ENCODE results near the gene KREMEN1. TPM values are rescaled to one million over a fixed set of nuclear protein-coding genes. Genes with fewer than 3 reads are reported as not detected.

The KREMEN1 gene
- total RNA-seq, 1 experiment from 2014 or later, result 2.7 TPM

- BruUV-seq (replicated peaks), result no TSS peak
- no peak for TF ChIP-seq EZH2phosphoT487 (IDR thresholded peaks at IDR 0.05; ENCODE audit: borderline replicate concordance, low read length)
- TF ChIP-seq, protein P1, sequence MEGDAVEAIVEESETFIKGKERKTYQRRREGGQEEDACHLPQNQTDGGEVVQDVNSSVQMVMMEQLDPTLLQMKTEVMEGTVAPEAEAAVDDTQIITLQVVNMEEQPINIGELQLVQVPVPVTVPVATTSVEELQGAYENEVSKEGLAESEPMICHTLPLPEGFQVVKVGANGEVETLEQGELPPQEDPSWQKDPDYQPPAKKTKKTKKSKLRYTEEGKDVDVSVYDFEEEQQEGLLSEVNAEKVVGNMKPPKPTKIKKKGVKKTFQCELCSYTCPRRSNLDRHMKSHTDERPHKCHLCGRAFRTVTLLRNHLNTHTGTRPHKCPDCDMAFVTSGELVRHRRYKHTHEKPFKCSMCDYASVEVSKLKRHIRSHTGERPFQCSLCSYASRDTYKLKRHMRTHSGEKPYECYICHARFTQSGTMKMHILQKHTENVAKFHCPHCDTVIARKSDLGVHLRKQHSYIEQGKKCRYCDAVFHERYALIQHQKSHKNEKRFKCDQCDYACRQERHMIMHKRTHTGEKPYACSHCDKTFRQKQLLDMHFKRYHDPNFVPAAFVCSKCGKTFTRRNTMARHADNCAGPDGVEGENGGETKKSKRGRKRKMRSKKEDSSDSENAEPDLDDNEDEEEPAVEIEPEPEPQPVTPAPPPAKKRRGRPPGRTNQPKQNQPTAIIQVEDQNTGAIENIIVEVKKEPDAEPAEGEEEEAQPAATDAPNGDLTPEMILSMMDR (conservative IDR thresholded peaks at IDR 0.05; ENCODE audit: low read depth, low read length), result no peak
- TF ChIP-seq EZH2 (IDR thresholded peaks at IDR 0.05; ENCODE audit: low read length, unreplicated experiment), result no peak
- Histone ChIP-seq H3K79me2 (ENCODE audit: low read length) (no peaks in the 10 kb centered on the region), H3K9me2 (replicated peaks; ENCODE audit: low read length) (no peaks in the 10 kb centered on the region), H3K27ac (ENCODE audit: low read length) (no peak overlapping the region), H3K9ac (ENCODE audit: low read length) (no peak overlapping the region), H3K9me3 (ENCODE audit: low read length) (no peaks in the 10 kb centered on the region), H4K20me1 (ENCODE audit: low read length) (no peaks in the 10 kb centered on the region), H3K36me3 (ENCODE audit: low read depth, low read length) (no peaks in the 10 kb centered on the region), H2AFZ (ENCODE audit: low read length) (no peak overlapping the region), H3K4me2 (ENCODE audit: low read length) (no peak overlapping the region), H3F3A (ENCODE audit: low read length, unreplicated experiment) (no peaks in the 10 kb centered on the region), H3K4me3 (ENCODE audit: low read length) (no peak overlapping the region), H3K4me1 (ENCODE audit: insufficient read depth, low read length) (no peaks in the 10 kb centered on the region), H3K27me3 (ENCODE audit: low read length) (no peaks in the 10 kb centered on the region)
- no peak for ATAC-seq
- intact Hi-C loops (cut with micrococcal nuclease), result no loop called here
- ChIA-PET POLR2A (ENCODE audit: unreplicated experiment) (no interaction called here), CTCF (no interaction called here)
- DNase-seq, result no peak
These were observed 94.4 kb downstream of the KREMEN1 start for GRCh38 chr22:29167032-29167911.

DNA sequence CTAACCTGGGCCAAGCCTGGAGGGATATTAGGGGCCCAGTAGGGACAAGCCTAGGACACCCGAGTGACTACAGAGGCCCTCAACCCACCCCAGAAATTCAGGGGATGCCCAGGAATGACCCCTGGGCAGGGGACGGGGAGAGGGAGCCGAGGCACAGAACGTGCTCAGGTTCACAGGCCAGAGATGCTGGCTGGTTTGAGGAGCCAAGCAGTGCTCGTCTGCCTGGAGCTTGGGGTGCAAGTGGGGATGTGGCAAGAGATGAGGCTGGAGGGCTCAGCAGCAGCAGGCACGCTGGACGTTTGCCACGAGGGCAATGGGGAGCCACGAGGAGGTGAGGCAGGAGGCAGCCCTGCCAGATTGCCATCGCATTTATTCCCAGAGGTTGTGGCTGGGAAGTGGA, 98.9 kb downstream of the KREMEN1 start:
- H3K4me3 ChIP-seq (ENCODE audit: low read length), result no peak overlapping the region
- ChIA-PET POLR2A (ENCODE audit: unreplicated experiment) (no interaction called here), CTCF (no interaction called here)
- H3K9me2 ChIP-seq (replicated peaks; ENCODE audit: low read length), result no peaks in the 10 kb centered on the region
- ATAC-seq (no peak), DNase-seq (no peak)
- H3K4me2 ChIP-seq (ENCODE audit: low read length), result no peak overlapping the region
- no peaks in the 10 kb centered on the region for H3K36me3 ChIP-seq (ENCODE audit: low read depth, low read length)
- no peaks in the 10 kb centered on the region for H3K4me1 ChIP-seq (ENCODE audit: insufficient read depth, low read length)
- TF ChIP-seq EZH2phosphoT487 (IDR thresholded peaks at IDR 0.05; ENCODE audit: borderline replicate concordance, low read length), result no peak
- TF ChIP-seq EZH2 (IDR thresholded peaks at IDR 0.05; ENCODE audit: low read length, unreplicated experiment), result no peak
- TF ChIP-seq, protein P1 (conservative IDR thresholded peaks at IDR 0.05; ENCODE audit: low read depth, low read length), result no peak
- no peak overlapping the region for H3K9ac ChIP-seq (ENCODE audit: low read length)
- H3K27me3 ChIP-seq (ENCODE audit: low read length), result no peaks in the 10 kb centered on the region
- no TSS peak for BruUV-seq (replicated peaks)
- H3K79me2 ChIP-seq (ENCODE audit: low read length), result no peaks in the 10 kb centered on the region
- H2AFZ ChIP-seq (ENCODE audit: low read length), result no peak overlapping the region
- no peaks in the 10 kb centered on the region for H4K20me1 ChIP-seq (ENCODE audit: low read length)
- intact Hi-C loops (cut with micrococcal nuclease), result no loop called here
- H3F3A ChIP-seq (ENCODE audit: low read length, unreplicated experiment), result no peaks in the 10 kb centered on the region
- H3K9me3 ChIP-seq (ENCODE audit: low read length), result 0 out of 2 replicates have a peak, but pooled peaks cover 9% of the 10 kb centered on the region
- H3K27ac ChIP-seq (ENCODE audit: low read length), result no peak overlapping the region

- DNase-seq, result no peak
- H3K27ac ChIP-seq (ENCODE audit: low read length), result no peak overlapping the region
- H3K4me3 ChIP-seq (ENCODE audit: low read length), result no peak overlapping the region
- POLR2A ChIA-PET (ENCODE audit: unreplicated experiment), result no interaction called here
- 0 out of 2 replicates have a peak, but pooled peaks cover 9% of the 10 kb centered on the region for H3K9me3 ChIP-seq (ENCODE audit: low read length)
- no peaks in the 10 kb centered on the region for H3K4me1 ChIP-seq (ENCODE audit: insufficient read depth, low read length)
- H3K4me2 ChIP-seq (ENCODE audit: low read length), result no peak overlapping the region
- no peak overlapping the region for H3K9ac ChIP-seq (ENCODE audit: low read length)
- ATAC-seq, result no peak
- H3K27me3 ChIP-seq (ENCODE audit: low read length), result no peaks in the 10 kb centered on the region
- H3K79me2 ChIP-seq (ENCODE audit: low read length), result no peaks in the 10 kb centered on the region
- TF ChIP-seq EZH2 (IDR thresholded peaks at IDR 0.05; ENCODE audit: low read length, unreplicated experiment) (no peak), EZH2phosphoT487 (IDR thresholded peaks at IDR 0.05; ENCODE audit: borderline replicate concordance, low read length) (no peak)
- TF ChIP-seq, protein P1 (conservative IDR thresholded peaks at IDR 0.05; ENCODE audit: low read depth, low read length), result no peak
- intact Hi-C loops (cut with micrococcal nuclease), result no loop called here
- no peaks in the 10 kb centered on the region for H3K9me2 ChIP-seq (replicated peaks; ENCODE audit: low read length)
- no peaks in the 10 kb centered on the region for H3F3A ChIP-seq (ENCODE audit: low read length, unreplicated experiment)
- CTCF ChIA-PET, result no interaction called here
- no peak overlapping the region for H2AFZ ChIP-seq (ENCODE audit: low read length)
- H4K20me1 ChIP-seq (ENCODE audit: low read length), result no peaks in the 10 kb centered on the region
- no TSS peak for BruUV-seq (replicated peaks)
- H3K36me3 ChIP-seq (ENCODE audit: low read depth, low read length), result no peaks in the 10 kb centered on the region
These were observed 99.4 kb downstream of the KREMEN1 start for GRCh38 chr22:29172216-29172615.

Data from PC-3 (cell line).